ENCODE data around the gene SIAH2.

GRCh38 chr3:150810641-150811040 lies 47.7 kb upstream of the SIAH2 start:
- TF ChIP-seq CTCF (IDR thresholded peaks at IDR 0.05), result no peak
- no peak for TF ChIP-seq POLR2A (IDR thresholded peaks at IDR 0.05)

Data from ovary (tissue), 3 donors.